SK-N-MC (cell line): ENCODE data around the gene MAP3K5.

Experiments
- EZH2 ChIP-seq: fragments of 200-600 bp; sonication (generic); IDR thresholded peaks from one replicate; pipeline ENCODE4 v1.6.1; 2017; ENCODE audit warnings: antibody characterized with exemption
- POLR2AphosphoS5 ChIP-seq: IDR thresholded peaks from 2 replicates; pipeline ENCODE4 v1.6.1; 2012; ENCODE audit warnings: mild to moderate bottlenecking, low read depth, low read length, borderline replicate concordance

DNA sequence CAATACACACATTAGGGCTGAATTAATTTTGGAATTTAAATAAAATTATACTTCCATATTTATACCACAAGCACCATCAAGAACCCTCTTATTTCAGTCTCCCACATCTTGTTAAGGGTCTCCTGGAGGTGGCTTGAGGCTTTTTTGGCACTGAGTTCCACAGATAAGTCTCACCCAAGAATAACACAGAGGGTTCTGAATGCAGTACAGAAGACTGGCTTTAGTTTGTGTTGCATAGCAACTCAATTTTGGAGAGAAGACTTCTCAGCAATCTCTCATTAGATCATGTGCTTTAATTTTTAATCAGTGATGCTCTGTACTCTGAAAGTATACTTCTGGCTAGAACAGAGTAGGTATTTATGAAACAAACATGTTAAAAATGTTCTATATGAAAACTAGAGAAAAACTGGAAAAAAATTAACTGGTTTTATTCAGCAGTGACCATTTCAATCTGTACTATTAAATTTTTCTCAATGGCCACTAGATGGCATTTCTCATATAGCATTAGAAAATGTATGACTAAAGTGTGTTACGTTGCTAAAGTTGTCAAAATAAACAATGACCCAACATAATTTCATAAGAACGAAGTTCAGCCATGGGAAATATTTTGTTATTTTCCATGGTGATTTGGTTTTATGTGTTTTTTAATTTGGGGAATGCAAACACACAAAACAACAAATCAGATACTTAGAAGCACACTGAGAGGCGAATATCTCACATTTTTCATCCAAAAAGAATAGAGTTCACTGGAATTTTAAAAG lies 209.4 kb downstream of the MAP3K5 start:
- TF ChIP-seq POLR2AphosphoS5 = no peak
- no peak for TF ChIP-seq EZH2
